Endothelial cell of umbilical vein (primary cell): ENCODE measurements around the gene TRIM41. TPM values are rescaled to one million over a fixed set of nuclear protein-coding genes. Genes with fewer than 3 reads are reported as not detected.

Experiments
- BruUV-seq: library from RNA; stranded (reverse); fragments of 400-500 nt; replicated peaks from 2 replicates; lab custom pipeline; 2021; lab: Mats Ljungman, UMichigan
- CTCF ChIA-PET: fragments of 300-600, 350-600 bp; sonication (Branson Sonifier 250); formaldehyde crosslinking; loops from one replicate; lab custom pipeline; 2021; ENCODE audit warnings: antibody characterized with exemption, inconsistent platforms; lab: Charles Lee
- POLR2A ChIA-PET: fragments of 300-600, 350-600 bp; sonication (Branson Sonifier 250); formaldehyde crosslinking; loops from one replicate; lab custom pipeline; 2021; ENCODE audit warnings: antibody characterized with exemption, inconsistent platforms; lab: Charles Lee
- DNase-seq: peaks from one replicate; pipeline ENCODE4 v3.0.0-alpha.2; 2011; ENCODE audit warnings: low read depth, low spot score
- FAIRE-seq: peaks from 2 replicates; lab custom pipeline; 2011; peaks lifted over from hg19 to GRCh38; lab: Jason Lieb, UNC
- H2AFZ ChIP-seq: 2 replicates; pipeline ENCODE4 v1.6.0; 2012; ENCODE audit warnings: low read depth, low read length, control low read depth, inconsistent platforms
- H3K27ac ChIP-seq: 2 replicates; pipeline ENCODE4 v1.5.1; 2011; ENCODE audit warnings: low read depth, mild to moderate bottlenecking, control low read depth, low read length, moderate library complexity; ENCODE audit not compliant: insufficient read depth
- H3K27me3 ChIP-seq, 2 experiments: 2 replicates each; pipeline versions ENCODE4 v1.6.0 to v1.6.1; 2011; ENCODE audit warnings: low read length in 2 of 2, mixed read lengths in 1 of 2; ENCODE audit not compliant: control insufficient read depth in 2 of 2, insufficient read depth in 2 of 2
- H3K36me3 ChIP-seq, 2 experiments: 2 replicates in 1 of 2; 3 replicates in 1 of 2; pipeline ENCODE4 v1.5.1; 2011; ENCODE audit warnings: low read length in 2 of 2, mild to moderate bottlenecking in 1 of 2, moderate library complexity in 1 of 2; ENCODE audit not compliant: control insufficient read depth in 2 of 2, insufficient read depth in 2 of 2; ENCODE audit errors: extremely low read depth in 1 of 2
- H3K4me1 ChIP-seq: 3 replicates; pipeline ENCODE4 v1.5.1; 2011; ENCODE audit warnings: mild to moderate bottlenecking, low read length; ENCODE audit not compliant: control insufficient read depth, insufficient read depth; ENCODE audit errors: extremely low read depth
- H3K4me2 ChIP-seq: 2 replicates; pipeline ENCODE4 v1.6.1; 2011; ENCODE audit warnings: low read length, control low read depth, mixed read lengths; ENCODE audit not compliant: insufficient read depth
- H3K4me3 ChIP-seq, 3 experiments: fragments of 200-600 bp in 1 of 3; sonication (generic), shearing (Covaris generic) in 1 of 3; replicated peaks in 1 of 3; 2 replicates each; pipeline ENCODE4 v1.5.1; 2011 to 2016; ENCODE audit warnings: control low read depth in 3 of 3, low read length in 3 of 3, mild to moderate bottlenecking in 2 of 3, inconsistent platforms in 1 of 3, low read depth in 1 of 3, moderate library complexity in 1 of 3; ENCODE audit not compliant: insufficient read depth in 1 of 3
- H3K79me2 ChIP-seq: 2 replicates; pipeline ENCODE4 v1.6.0; 2012; ENCODE audit warnings: low read length, inconsistent platforms; ENCODE audit not compliant: control insufficient read depth, insufficient read depth
- H3K9ac ChIP-seq: replicated peaks from 2 replicates; pipeline ENCODE3; 2011; ENCODE audit warnings: low read length, control low read depth; ENCODE audit not compliant: insufficient read depth; ENCODE audit errors: extremely low read depth
- H3K9me1 ChIP-seq: replicated peaks from 3 replicates; pipeline ENCODE4 v1.6.0; 2011; ENCODE audit warnings: mild to moderate bottlenecking, low read length; ENCODE audit not compliant: control insufficient read depth, insufficient read depth; ENCODE audit errors: extremely low read depth
- H3K9me3 ChIP-seq: replicated peaks from 2 replicates; pipeline ENCODE4 v1.5.1; 2012; ENCODE audit warnings: low read length, inconsistent platforms; ENCODE audit not compliant: control insufficient read depth, insufficient read depth
- H4K20me1 ChIP-seq: replicated peaks from 2 replicates; pipeline ENCODE3; 2011; ENCODE audit warnings: mild to moderate bottlenecking, low read length; ENCODE audit not compliant: control insufficient read depth, insufficient read depth; ENCODE audit errors: extremely low read depth
- EZH2 ChIP-seq: IDR thresholded peaks from 2 replicates; pipeline ENCODE4 v1.6.1; 2012; ENCODE audit warnings: borderline replicate concordance, low read depth, mild to moderate bottlenecking, moderate library complexity, low read length, inconsistent platforms; ENCODE audit not compliant: severe bottlenecking
- FOS ChIP-seq: IDR thresholded peaks from 2 replicates; pipeline ENCODE4 v1.6.1; 2011; ENCODE audit warnings: mild to moderate bottlenecking, low read length, moderate library complexity, borderline replicate concordance; ENCODE audit not compliant: insufficient read depth
- GATA2 ChIP-seq: IDR thresholded peaks from 2 replicates; pipeline ENCODE4 v1.7.0; 2011; ENCODE audit warnings: low read depth, mild to moderate bottlenecking, moderate library complexity, mixed read lengths, low read length; ENCODE audit not compliant: insufficient read length, insufficient read depth
- JUN ChIP-seq: IDR thresholded peaks from 2 replicates; pipeline ENCODE4 v1.6.1; 2011; ENCODE audit warnings: borderline replicate concordance, low read depth; ENCODE audit not compliant: insufficient read length, insufficient read depth
- MYC ChIP-seq: IDR thresholded peaks from one replicate; pipeline ENCODE4 v1.6.1; 2011; ENCODE audit warnings: mild to moderate bottlenecking, low read depth, low read length
- POLR2A ChIP-seq: IDR thresholded peaks from 2 replicates; pipeline ENCODE4 v1.6.1; 2012; ENCODE audit warnings: low read depth, mild to moderate bottlenecking, control low read depth, low read length
- POLR2AphosphoS5 ChIP-seq: IDR thresholded peaks from 2 replicates; pipeline ENCODE4 v1.6.1; 2012; ENCODE audit warnings: low read depth, mild to moderate bottlenecking, control low read depth, low read length, moderate library complexity; ENCODE audit not compliant: insufficient read depth
- dilution Hi-C: fragments of 300-500 bp; cut with MboI; formaldehyde crosslinking; loops from one replicate; pipeline ENCODE4 v1.15.0; 2019; ENCODE audit warnings: low sequenced_read_pairs; ENCODE audit not compliant: extremely low pct_ligation_motif_present
- intact Hi-C: fragments of 100-400 bp; cut with micrococcal nuclease; formaldehyde crosslinking; loops from one replicate; pipeline ENCODE4 v1.10.0; 2022
- polyA plus RNA-seq, 4 experiments: library from polyadenylated mRNA; depleted of rRNA in 3 of 4; stranded (reverse) in 3 of 4; unstranded in 1 of 4; fragments of >200 nt; gene quantifications; 2 replicates each; pipeline versions ENCODE4 v1.2.1 to v1.2.3, GENCODE V29; 2011 to 2012; ENCODE audit warnings: missing spikeins in 1 of 4
- total RNA-seq: library from RNA; stranded (reverse); gene quantifications from 2 replicates; pipeline ENCODE4 v1.2.3, GENCODE V29; 2021
- TF ChIP-seq, protein P1 (sequence below), 2 donors: IDR thresholded peaks; 1 replicate in 1 of 2; 2 replicates in 1 of 2; pipeline ENCODE4 v1.5.1; 2011; ENCODE audit warnings: low read length in 2 of 2, mild to moderate bottlenecking in 2 of 2, moderate library complexity in 2 of 2, control low read depth in 1 of 2, inconsistent platforms in 1 of 2, low read depth in 1 of 2; ENCODE audit not compliant: insufficient read depth in 1 of 2; ENCODE audit errors: extremely low read depth in 1 of 2
- TF ChIP-seq, protein P2 (sequence below): IDR thresholded peaks from 2 replicates; pipeline ENCODE4 v1.6.1; 2011; ENCODE audit not compliant: insufficient read depth, insufficient read length

The TRIM41 gene
- total and polyA plus RNA-seq, 2 donors (not counting 3 experiments of a cell fraction or from before 2014, with no cell fraction given), result 11.2 to 19.9 TPM

DNA sequence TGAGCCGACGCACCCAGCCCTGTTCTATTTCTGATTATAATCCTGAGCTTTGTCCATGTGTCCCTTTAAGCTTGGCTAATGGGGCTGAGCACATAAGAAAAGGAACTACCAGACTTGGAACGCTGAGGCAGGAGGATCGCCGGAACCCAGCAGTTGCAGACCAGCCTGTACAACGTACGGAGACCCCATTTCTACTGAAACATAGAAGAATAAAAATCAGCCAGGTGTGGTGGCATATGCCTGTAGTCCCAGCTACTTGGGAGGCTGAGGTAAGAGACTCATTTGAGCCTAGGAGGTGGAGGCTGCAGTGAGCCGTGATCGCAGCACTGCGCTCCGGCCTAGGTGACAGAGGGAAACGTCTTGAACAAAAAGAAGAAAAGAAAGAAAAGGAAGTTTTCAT, 40.4 kb upstream of the TRIM41 start:
- intact Hi-C loops (loop anchor here (1.0 to 10.0 kb wide), 3 partner anchors 9 to 688 kb away; partner anchors contain the start of gene CNOT6), dilution Hi-C loops (no loop called here)
- CTCF ChIA-PET, result interaction anchor here (0.7 to 1.1 kb wide), 3 partner anchors 10 to 398 kb away, joined by 3 to 5 read pairs (median 3); no protein-coding TSS in a partner anchor
- Histone ChIP-seq H3K9ac (no peak overlapping the region), H3K4me2 (no peak overlapping the region), H3K27me3 (peaks cover 3 to 4% of the 10 kb centered on the region in 2 experiments), H3K9me3 (no peaks in the 10 kb centered on the region), H3K79me2 (no peaks in the 10 kb centered on the region), H3K4me1 (no peaks in the 10 kb centered on the region), H3K36me3 (no peaks in the 10 kb centered on the region), H3K4me3 (no peak overlapping the region), H4K20me1 (no peaks in the 10 kb centered on the region), H3K9me1 (no peaks in the 10 kb centered on the region), H2AFZ (no peak overlapping the region), H3K27ac (no peak overlapping the region)
- DNase-seq (no peak), FAIRE-seq (no peak)
- POLR2A ChIA-PET, result interaction anchor here (2.1 kb wide), 1 partner anchor 10 kb away, joined by 4 read pairs; no protein-coding TSS in a partner anchor
- no TSS peak for BruUV-seq
- TF ChIP-seq POLR2A (no peak), EZH2 (no peak), JUN (no peak), GATA2 (no peak), POLR2AphosphoS5 (no peak), MYC (no peak), FOS (no peak)
- TF ChIP-seq, protein P1, sequence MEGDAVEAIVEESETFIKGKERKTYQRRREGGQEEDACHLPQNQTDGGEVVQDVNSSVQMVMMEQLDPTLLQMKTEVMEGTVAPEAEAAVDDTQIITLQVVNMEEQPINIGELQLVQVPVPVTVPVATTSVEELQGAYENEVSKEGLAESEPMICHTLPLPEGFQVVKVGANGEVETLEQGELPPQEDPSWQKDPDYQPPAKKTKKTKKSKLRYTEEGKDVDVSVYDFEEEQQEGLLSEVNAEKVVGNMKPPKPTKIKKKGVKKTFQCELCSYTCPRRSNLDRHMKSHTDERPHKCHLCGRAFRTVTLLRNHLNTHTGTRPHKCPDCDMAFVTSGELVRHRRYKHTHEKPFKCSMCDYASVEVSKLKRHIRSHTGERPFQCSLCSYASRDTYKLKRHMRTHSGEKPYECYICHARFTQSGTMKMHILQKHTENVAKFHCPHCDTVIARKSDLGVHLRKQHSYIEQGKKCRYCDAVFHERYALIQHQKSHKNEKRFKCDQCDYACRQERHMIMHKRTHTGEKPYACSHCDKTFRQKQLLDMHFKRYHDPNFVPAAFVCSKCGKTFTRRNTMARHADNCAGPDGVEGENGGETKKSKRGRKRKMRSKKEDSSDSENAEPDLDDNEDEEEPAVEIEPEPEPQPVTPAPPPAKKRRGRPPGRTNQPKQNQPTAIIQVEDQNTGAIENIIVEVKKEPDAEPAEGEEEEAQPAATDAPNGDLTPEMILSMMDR (IDR thresholded peaks at IDR 0.05; ENCODE audit: extremely low read depth in 1 of 2, insufficient read depth in 1 of 2, low read depth in 1 of 2, low read length in 2 of 2), result no peak
- TF ChIP-seq, protein P2, sequence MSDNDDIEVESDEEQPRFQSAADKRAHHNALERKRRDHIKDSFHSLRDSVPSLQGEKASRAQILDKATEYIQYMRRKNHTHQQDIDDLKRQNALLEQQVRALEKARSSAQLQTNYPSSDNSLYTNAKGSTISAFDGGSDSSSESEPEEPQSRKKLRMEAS, result no peak
